Measurements from ENCODE around the gene VILL.
A peak's percentile ranks its signal among the peaks of the same experiment; 100 is the strongest.

Gene VILL

GRCh38 chr3:38002291-38002876, 11.8 kb downstream of the VILL start:
- no peak for DNase-seq

GRCh38 chr3:38002940-38003339, 12.4 kb downstream of the VILL start:
- DNase-seq = no peak

GRCh38 chr3:38003371-38003816, 12.8 kb downstream of the VILL start:
- DNase-seq = peak; percentile 65

- no peak for DNase-seq
Observed at GRCh38 chr3:38003817-38004414, 13.3 kb downstream of the VILL start.

GRCh38 chr3:38004415-38005075, 14.0 kb downstream of the VILL start:
- DNase-seq = peak; percentile 65

- no peak for DNase-seq
Observed at GRCh38 chr3:38005076-38006020, 14.8 kb downstream of the VILL start.

GRCh38 chr3:38006031-38006430, 15.4 kb downstream of the VILL start:
- no peak for DNase-seq

GRCh38 chr3:38006445-38006995, 15.9 kb downstream of the VILL start:
- DNase-seq = no peak

- DNase-seq = no peak
Observed at GRCh38 chr3:38007754-38008090, 17.1 kb downstream of the VILL start.

- no peak for DNase-seq
Observed at GRCh38 chr3:38008191-38008701, 17.7 kb downstream of the VILL start.

- DNase-seq = no peak
Observed at GRCh38 chr3:38008971-38009580, 18.5 kb downstream of the VILL start.

GRCh38 chr3:38009807-38010591, 19.4 kb downstream of the VILL start:
- no peak for DNase-seq

GRCh38 chr3:38011111-38011510, 20.5 kb downstream of the VILL start:
- no peak for DNase-seq

GRCh38 chr3:38015485-38015884, 24.9 kb downstream of the VILL start:
- no peak for DNase-seq

GRCh38 chr3:38015984-38016383, 25.4 kb downstream of the VILL start:
- no peak for DNase-seq

GRCh38 chr3:38016410-38016809, 25.8 kb downstream of the VILL start:
- no peak for DNase-seq

GRCh38 chr3:38016847-38017444, 26.4 kb downstream of the VILL start:
- DNase-seq = no peak

GRCh38 chr3:38017445-38018295, 27.1 kb downstream of the VILL start:
- no peak for DNase-seq

GRCh38 chr3:38018296-38019266, 28.0 kb downstream of the VILL start:
- DNase-seq = no peak

Measured in CD4-positive, alpha-beta T cell treated with Interleukin-12 subunit alpha and Interleukin-12 subunit beta, for 1 hour (primary cell).